Measurements from ENCODE around the gene SAMD5. TPM values are rescaled to one million over a fixed set of nuclear protein-coding genes. Genes with fewer than 3 reads are reported as not detected.

SAMD5 gene
- total RNA-seq, 1 donor from 2014 or later = 18.6 TPM

- Mint-ChIP-seq H3K36me3 (ENCODE audit: unreplicated experiment) (peaks cover 9% of the 10 kb centered on the region), H3K9me3 (ENCODE audit: unreplicated experiment) (no peaks in the 10 kb centered on the region), H3K27me3 (ENCODE audit: unreplicated experiment) (no peaks in the 10 kb centered on the region), H3K4me1 (ENCODE audit: unreplicated experiment) (peaks cover 4% of the 10 kb centered on the region), H3K27ac (ENCODE audit: unreplicated experiment) (no peak overlapping the region), H3K4me3 (ENCODE audit: unreplicated experiment) (no peak overlapping the region)
- DNase-seq (ENCODE audit: extremely low spot score, unreplicated experiment) = no peak
- TF ChIP-seq CTCF (IDR thresholded peaks at IDR 0.05) = no peak
These were observed 18.7 kb downstream of the SAMD5 start for GRCh38 chr6:147527197-147527596.

- no peak for TF ChIP-seq CTCF (IDR thresholded peaks at IDR 0.05)
- Mint-ChIP-seq H3K36me3 (ENCODE audit: unreplicated experiment) (peaks cover 9% of the 10 kb centered on the region), H3K27ac (ENCODE audit: unreplicated experiment) (no peak overlapping the region), H3K9me3 (ENCODE audit: unreplicated experiment) (no peaks in the 10 kb centered on the region), H3K4me1 (ENCODE audit: unreplicated experiment) (peaks cover 4% of the 10 kb centered on the region), H3K27me3 (ENCODE audit: unreplicated experiment) (no peaks in the 10 kb centered on the region), H3K4me3 (ENCODE audit: unreplicated experiment) (no peak overlapping the region)
- DNase-seq (ENCODE audit: extremely low spot score, unreplicated experiment) = no peak
These were observed 20.1 kb downstream of the SAMD5 start for GRCh38 chr6:147528511-147529145.

- Mint-ChIP-seq H3K9me3 (ENCODE audit: unreplicated experiment) (no peaks in the 10 kb centered on the region), H3K27ac (ENCODE audit: unreplicated experiment) (no peak overlapping the region), H3K27me3 (ENCODE audit: unreplicated experiment) (no peaks in the 10 kb centered on the region), H3K4me1 (ENCODE audit: unreplicated experiment) (peaks cover 9% of the 10 kb centered on the region), H3K4me3 (ENCODE audit: unreplicated experiment) (no peak overlapping the region), H3K36me3 (ENCODE audit: unreplicated experiment) (peaks cover 9% of the 10 kb centered on the region)
- no peak for TF ChIP-seq CTCF (IDR thresholded peaks at IDR 0.05)
- no peak for DNase-seq (ENCODE audit: extremely low spot score, unreplicated experiment)
These were observed 21.9 kb downstream of the SAMD5 start for GRCh38 chr6:147530132-147531060.

- no peak for TF ChIP-seq CTCF (IDR thresholded peaks at IDR 0.05)
- Mint-ChIP-seq H3K36me3 (ENCODE audit: unreplicated experiment) (peaks cover 7% of the 10 kb centered on the region), H3K4me1 (ENCODE audit: unreplicated experiment) (peaks cover 9% of the 10 kb centered on the region), H3K27ac (ENCODE audit: unreplicated experiment) (no peak overlapping the region), H3K9me3 (ENCODE audit: unreplicated experiment) (no peaks in the 10 kb centered on the region), H3K4me3 (ENCODE audit: unreplicated experiment) (no peak overlapping the region), H3K27me3 (ENCODE audit: unreplicated experiment) (no peaks in the 10 kb centered on the region)
- DNase-seq (ENCODE audit: extremely low spot score, unreplicated experiment) = no peak
These were observed 22.8 kb downstream of the SAMD5 start for GRCh38 chr6:147531321-147531720.

Measured in osteocyte (in vitro differentiated cells).